Caco-2 (cell line): Measurements from ENCODE around the gene UBR4. TPM values are rescaled to one million over a fixed set of nuclear protein-coding genes. Genes with fewer than 3 reads are reported as not detected.

Source experiments
- BruUV-seq: library from RNA; stranded (reverse); fragments of 400-500 nt; replicated peaks from 2 replicates; lab custom pipeline; 2021; lab: Mats Ljungman, UMichigan
- CTCF ChIA-PET: fragments of 300-600 bp; sonication (Branson Sonifier 250); formaldehyde crosslinking; loops from one replicate; lab custom pipeline; 2022; ENCODE audit warnings: antibody characterized with exemption; lab: Charles Lee
- POLR2A ChIA-PET: fragments of 300-600 bp; sonication (Branson Sonifier 250); formaldehyde crosslinking; loops from one replicate; lab custom pipeline; 2022; ENCODE audit warnings: antibody characterized with exemption; lab: Charles Lee
- DNase-seq, 2 experiments: peaks; one replicate each; pipeline versions ENCODE4 v3.0.0 to v3.0.0-alpha.2; 2020 to 2022
- H3K27me3 ChIP-seq: replicated peaks from 2 replicates; pipeline ENCODE4 v1.6.0; 2011; ENCODE audit warnings: low read length; ENCODE audit not compliant: control insufficient read depth, insufficient read depth
- H3K36me3 ChIP-seq: 2 replicates; pipeline ENCODE4 v1.5.1; 2011; ENCODE audit warnings: low read length; ENCODE audit not compliant: control insufficient read depth, insufficient read depth
- H3K4me1 ChIP-seq: fragments of 250-450 bp; sonication (Bioruptor Pico); 2 replicates; pipeline ENCODE4 v1.5.1; 2020; ENCODE audit warnings: mild to moderate bottlenecking
- H3K4me3 ChIP-seq: 2 replicates; pipeline ENCODE4 v1.5.1; 2011; ENCODE audit warnings: low read depth, mild to moderate bottlenecking, control low read depth, low read length
- H3K9me3 ChIP-seq: fragments of 250-450 bp; sonication (Bioruptor Pico); 2 replicates; pipeline ENCODE4 v1.5.1; 2020; ENCODE audit warnings: mild to moderate bottlenecking, moderate library complexity
- H3K27ac Mint-ChIP-seq: one replicate; pipeline ENCODE4 v1.8.0; 2022; ENCODE audit warnings: mixed read lengths; ENCODE audit not compliant: unreplicated experiment
- H3K27me3 Mint-ChIP-seq: one replicate; pipeline ENCODE4 v1.8.0; 2022; ENCODE audit warnings: mixed read lengths; ENCODE audit not compliant: insufficient read depth, unreplicated experiment
- H3K36me3 Mint-ChIP-seq: one replicate; pipeline ENCODE4 v1.8.0; 2022; ENCODE audit warnings: mild to moderate bottlenecking, mixed read lengths; ENCODE audit not compliant: insufficient read depth, unreplicated experiment
- H3K4me1 Mint-ChIP-seq: one replicate; pipeline ENCODE4 v1.8.0; 2022; ENCODE audit warnings: low read depth, mixed read lengths; ENCODE audit not compliant: unreplicated experiment
- H3K4me3 Mint-ChIP-seq: one replicate; pipeline ENCODE4 v1.8.0; 2022; ENCODE audit warnings: mild to moderate bottlenecking, moderate library complexity, mixed read lengths; ENCODE audit not compliant: unreplicated experiment
- H3K9me3 Mint-ChIP-seq: one replicate; pipeline ENCODE4 v1.8.0; 2022; ENCODE audit warnings: mixed read lengths; ENCODE audit not compliant: unreplicated experiment
- CTCF ChIP-seq, 2 experiments: fragments of 200-600 bp in 1 of 2; IDR thresholded peaks; 1 replicate in 1 of 2; 2 replicates in 1 of 2; pipeline versions ENCODE4 v1.5.1 to v1.8.0; 2011 to 2022; ENCODE audit warnings: antibody characterized with exemption in 1 of 2, control low read depth in 1 of 2, inconsistent platforms in 1 of 2, low read depth in 1 of 2, low read length in 1 of 2, mild to moderate bottlenecking in 1 of 2, moderate library complexity in 1 of 2; ENCODE audit not compliant: insufficient read depth in 1 of 2, severe bottlenecking in 1 of 2, unreplicated experiment in 1 of 2
- intact Hi-C: fragments of 100-400 bp; cut with micrococcal nuclease; formaldehyde crosslinking; loops from one replicate; pipeline ENCODE4 v1.10.0; 2022; ENCODE audit not compliant: unreplicated experiment
- total RNA-seq: library from RNA; stranded (reverse); gene quantifications from 2 replicates; pipeline ENCODE4 v1.2.3, GENCODE V29; 2022

UBR4 gene
- total RNA-seq, 1 experiment from 2014 or later: 317 TPM

- CTCF ChIA-PET: no interaction called here
Observed at GRCh38 chr1:19222573-19222972, 12.5 kb upstream of the UBR4 start.

GRCh38 chr1:19220991-19221390, 10.9 kb upstream of the UBR4 start:
- H3K36me3 ChIP-seq: no peaks in the 10 kb centered on the region; the same call in 1 of the 2 replicates
- H3K4me1 Mint-ChIP-seq: peaks cover 5% of the 10 kb centered on the region
- no peaks in the 10 kb centered on the region for H3K4me1 ChIP-seq
- POLR2A ChIA-PET: no interaction called here
- H3K9me3 ChIP-seq: no peaks in the 10 kb centered on the region
- DNase-seq: no peak
- H3K9me3 Mint-ChIP-seq: no peaks in the 10 kb centered on the region
- H3K36me3 Mint-ChIP-seq: peaks cover 92% of the 10 kb centered on the region
- BruUV-seq: no TSS peak
- no peak overlapping the region for H3K4me3 ChIP-seq
- H3K27ac Mint-ChIP-seq: no peak overlapping the region
- CTCF ChIA-PET: no interaction called here
- no peaks in the 10 kb centered on the region for H3K27me3 Mint-ChIP-seq
- intact Hi-C loops: no loop called here
- no peaks in the 10 kb centered on the region for H3K27me3 ChIP-seq
- TF ChIP-seq CTCF (IDR thresholded peaks at IDR 0.05; ENCODE audit: insufficient read depth in 1 of 2, low read depth in 1 of 2, low read length in 1 of 2, severe bottlenecking in 1 of 2, unreplicated experiment in 1 of 2): no peak
- no peak overlapping the region for H3K4me3 Mint-ChIP-seq

More at GRCh38 chr1:19222573-19222972, 12.5 kb upstream of the UBR4 start:
- H3K27me3 Mint-ChIP-seq: no peaks in the 10 kb centered on the region
- no peak overlapping the region for H3K27ac Mint-ChIP-seq
- no peak overlapping the region for H3K4me3 Mint-ChIP-seq
- DNase-seq: no peak
- H3K9me3 Mint-ChIP-seq: no peaks in the 10 kb centered on the region
- POLR2A ChIA-PET: no interaction called here
- Histone ChIP-seq H3K4me1 (no peaks in the 10 kb centered on the region), H3K9me3 (no peaks in the 10 kb centered on the region), H3K27me3 (no peaks in the 10 kb centered on the region), H3K4me3 (no peak overlapping the region), H3K36me3 (no peaks in the 10 kb centered on the region; the same call in 1 of the 2 replicates)
- BruUV-seq: no TSS peak
- intact Hi-C loops: no loop called here
- H3K36me3 Mint-ChIP-seq: peaks cover 95% of the 10 kb centered on the region
- TF ChIP-seq CTCF (IDR thresholded peaks at IDR 0.05; ENCODE audit: insufficient read depth in 1 of 2, low read depth in 1 of 2, low read length in 1 of 2, severe bottlenecking in 1 of 2, unreplicated experiment in 1 of 2): no peak
- H3K4me1 Mint-ChIP-seq: peaks cover 5% of the 10 kb centered on the region

GRCh38 chr1:19220080-19220846, 10.2 kb upstream of the UBR4 start:
- Mint-ChIP-seq H3K27ac (peak overlapping the region; percentile 71), H3K4me3 (no peak overlapping the region), H3K9me3 (no peaks in the 10 kb centered on the region), H3K4me1 (peaks cover 5% of the 10 kb centered on the region), H3K27me3 (no peaks in the 10 kb centered on the region), H3K36me3 (peaks cover 88% of the 10 kb centered on the region)
- Histone ChIP-seq H3K27me3 (no peaks in the 10 kb centered on the region), H3K4me1 (no peaks in the 10 kb centered on the region), H3K9me3 (no peaks in the 10 kb centered on the region), H3K36me3 (no peaks in the 10 kb centered on the region), H3K4me3 (no peak overlapping the region)
- intact Hi-C loops: no loop called here
- BruUV-seq: no TSS peak
- TF ChIP-seq CTCF (IDR thresholded peaks at IDR 0.05; ENCODE audit: insufficient read depth in 1 of 2, low read depth in 1 of 2, low read length in 1 of 2, severe bottlenecking in 1 of 2, unreplicated experiment in 1 of 2): no peak
- ChIA-PET POLR2A (no interaction called here), CTCF (no interaction called here)
- DNase-seq: no peak
